ENCODE data around the gene APIP. TPM values are rescaled to one million over a fixed set of nuclear protein-coding genes. Genes with fewer than 3 reads are reported as not detected.
"Not testable (repeated sequence)": the region's sequence is repeated elsewhere in the genome, so short reads cannot be mapped to it uniquely, and the experiment has no call there.

APIP gene
- total and polyA plus RNA-seq, 12 donors, result 17.2 to 34.9 (median 31.1) TPM

GRCh38 chr11:34899633-34900016, 16.6 kb downstream of the APIP start:
- intact Hi-C loops (cut with DNase I), result loop anchor here in 1 of 10 donors (10.0 kb wide), 1 partner anchor 385 kb away; the partner anchor contains the start of gene ELF5

GRCh38 chr11:34898474-34898873, 17.7 kb downstream of the APIP start:
- H3K4me3 ChIP-seq, result no peak overlapping the region
- peaks cover 0 to 5% (median 0%) of the 10 kb centered on the region in 9 donors for H3K36me3 ChIP-seq
- no peak for ATAC-seq
- TF ChIP-seq, protein P1, sequence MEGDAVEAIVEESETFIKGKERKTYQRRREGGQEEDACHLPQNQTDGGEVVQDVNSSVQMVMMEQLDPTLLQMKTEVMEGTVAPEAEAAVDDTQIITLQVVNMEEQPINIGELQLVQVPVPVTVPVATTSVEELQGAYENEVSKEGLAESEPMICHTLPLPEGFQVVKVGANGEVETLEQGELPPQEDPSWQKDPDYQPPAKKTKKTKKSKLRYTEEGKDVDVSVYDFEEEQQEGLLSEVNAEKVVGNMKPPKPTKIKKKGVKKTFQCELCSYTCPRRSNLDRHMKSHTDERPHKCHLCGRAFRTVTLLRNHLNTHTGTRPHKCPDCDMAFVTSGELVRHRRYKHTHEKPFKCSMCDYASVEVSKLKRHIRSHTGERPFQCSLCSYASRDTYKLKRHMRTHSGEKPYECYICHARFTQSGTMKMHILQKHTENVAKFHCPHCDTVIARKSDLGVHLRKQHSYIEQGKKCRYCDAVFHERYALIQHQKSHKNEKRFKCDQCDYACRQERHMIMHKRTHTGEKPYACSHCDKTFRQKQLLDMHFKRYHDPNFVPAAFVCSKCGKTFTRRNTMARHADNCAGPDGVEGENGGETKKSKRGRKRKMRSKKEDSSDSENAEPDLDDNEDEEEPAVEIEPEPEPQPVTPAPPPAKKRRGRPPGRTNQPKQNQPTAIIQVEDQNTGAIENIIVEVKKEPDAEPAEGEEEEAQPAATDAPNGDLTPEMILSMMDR (IDR thresholded peaks at IDR 0.05), result no peak
- H3K27me3 ChIP-seq, result no peaks in the 10 kb centered on the region
- intact Hi-C loops (cut with DNase I), result loop anchor here in 1 of 10 donors (10.0 kb wide), 1 partner anchor 384 kb away; the partner anchor contains the start of gene ELF5
- H3K9me3 ChIP-seq, result peaks cover 0 to 63% (median 17%) of the 10 kb centered on the region in 11 donors
- H3K4me1 ChIP-seq, result no peaks in the 10 kb centered on the region
- no peak overlapping the region for H3K27ac ChIP-seq
- no peak for DNase-seq
- WGBS, 2 donors, result 93 to 95% methylated on average over 6 to 10 of the region's 10 CpGs

More at GRCh38 chr11:34899633-34900016, 16.6 kb downstream of the APIP start:
- H3K4me1 ChIP-seq, result no peaks in the 10 kb centered on the region
- TF ChIP-seq, protein P1 (IDR thresholded peaks at IDR 0.05), result no peak
- peaks cover 0 to 63% (median 17%) of the 10 kb centered on the region in 11 donors for H3K9me3 ChIP-seq
- WGBS, 2 donors, result 97 to 99% methylated on average over 5 of the region's 5 CpGs
- DNase-seq (no peak), ATAC-seq (no peak)
- H3K27me3 ChIP-seq, result no peaks in the 10 kb centered on the region
- no peak overlapping the region for H3K4me3 ChIP-seq
- no peak overlapping the region for H3K27ac ChIP-seq
- H3K36me3 ChIP-seq, result peaks cover 0 to 5% (median 0%) of the 10 kb centered on the region in 9 donors

DNA sequence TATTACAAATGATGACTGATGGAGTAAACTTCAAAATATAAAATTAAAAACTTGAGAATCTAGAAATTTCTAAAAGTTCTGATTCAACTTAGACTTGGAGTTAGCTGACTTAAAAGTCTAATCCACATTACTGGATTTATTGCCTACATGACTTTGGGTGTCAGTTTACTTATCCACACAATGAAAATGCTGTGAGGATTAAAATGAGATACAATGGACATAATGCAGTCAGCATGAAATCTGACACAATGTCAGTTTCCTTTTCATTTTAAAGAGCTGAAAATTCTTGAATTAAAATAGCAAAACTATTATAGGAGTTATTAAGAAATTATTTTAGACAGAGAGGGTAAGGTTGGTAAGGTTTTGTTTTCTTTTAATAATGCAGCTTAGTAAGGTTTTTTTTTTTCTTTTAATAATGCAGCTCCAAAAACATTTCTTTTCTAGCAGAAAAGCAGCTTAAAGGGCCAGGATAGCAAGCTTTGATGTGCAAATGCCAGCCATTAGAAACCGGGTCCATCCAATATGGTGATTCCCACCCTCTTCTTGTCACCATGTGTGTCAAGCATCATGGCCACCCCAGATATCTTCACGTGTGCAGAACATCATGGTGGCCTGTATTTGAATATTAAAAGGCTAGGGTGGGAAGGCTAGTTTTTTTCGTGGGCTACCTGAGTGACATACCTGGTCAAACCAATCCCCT, 18.9 kb downstream of the APIP start:
- Histone ChIP-seq H3K4me1 (no peaks in the 10 kb centered on the region), H3K9me3 (peaks cover 0 to 55% (median 17%) of the 10 kb centered on the region in 11 donors), H3K4me3 (no peak overlapping the region), H3K36me3 (peaks cover 0 to 9% (median 0%) of the 10 kb centered on the region in 9 donors), H3K27ac (no peak overlapping the region), H3K27me3 (no peaks in the 10 kb centered on the region)
- intact Hi-C loops (cut with DNase I), result loop anchor here in 1 of 10 donors (10.0 kb wide), 1 partner anchor 383 kb away; the partner anchor contains the start of gene ELF5
- 95 to 97% methylated on average over 3 of the region's 3 CpGs for WGBS, 2 donors
- ATAC-seq (no peak), DNase-seq (no peak)
- TF ChIP-seq, protein P1 (IDR thresholded peaks at IDR 0.05), result no peak

- H3K4me3 ChIP-seq, H3K4me1 ChIP-seq, H3K36me3 ChIP-seq, ATAC-seq, H3K27ac ChIP-seq, H3K27me3 ChIP-seq, DNase-seq: not testable (repeated sequence)
- 92 to 93% methylated on average over 3 of the region's 3 CpGs for WGBS, 2 donors
- H3K9me3 ChIP-seq, result peaks cover 0 to 46% (median 17%) of the 10 kb centered on the region in 11 donors
- intact Hi-C loops (cut with DNase I), result loop anchor here in 1 of 10 donors (10.0 kb wide), 1 partner anchor 381 kb away; the partner anchor contains the start of gene ELF5
Observed at GRCh38 chr11:34896191-34896590, 20.0 kb downstream of the APIP start.

Data from heart right ventricle (tissue), 16 donors.